Measurements from ENCODE around the gene PDE3A. TPM values are rescaled to one million over a fixed set of nuclear protein-coding genes. Genes with fewer than 3 reads are reported as not detected.

The PDE3A gene
- total and polyA plus RNA-seq, 4 experiments from 2014 or later = not detected

DNA sequence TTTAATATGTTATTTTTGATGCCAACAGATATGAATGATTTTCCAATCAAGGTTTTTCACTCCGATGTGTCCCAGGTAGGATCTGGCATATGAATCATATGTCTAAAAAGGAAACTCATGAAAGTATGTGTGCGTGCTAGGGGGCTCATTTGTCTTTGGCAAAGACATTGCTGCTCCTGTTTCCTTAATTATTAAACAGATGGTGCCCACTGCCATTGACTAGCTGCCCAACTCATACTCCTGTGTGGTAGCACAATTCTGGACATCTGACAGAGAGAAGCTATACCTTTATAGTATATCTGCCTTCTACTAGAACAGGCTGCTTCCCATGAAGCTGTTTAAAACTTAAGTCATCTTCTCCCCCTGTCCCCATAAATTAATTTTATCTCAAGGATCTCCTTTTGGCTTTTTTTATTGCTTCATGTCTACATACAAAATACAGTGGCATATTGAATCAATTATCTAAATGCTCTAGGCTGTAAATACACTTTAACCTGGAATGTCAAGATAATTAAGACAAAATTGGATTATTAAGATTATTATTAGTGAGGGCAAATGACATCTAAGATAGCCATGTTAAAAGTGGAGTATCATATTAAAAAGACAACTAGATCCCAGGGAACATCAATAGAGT, 1.4 kb upstream of the PDE3A start:
- Histone ChIP-seq H3K27ac (ENCODE audit: low read depth, low read length) (no peak overlapping the region), H3K27me3 (ENCODE audit: insufficient read depth, low read length) (no peaks in the 10 kb centered on the region), H3K4me3 (ENCODE audit: low read length in 2 of 2) (no peak overlapping the region), H3K4me1 (ENCODE audit: insufficient read depth, low read length) (no peaks in the 10 kb centered on the region), H3K9me3 (ENCODE audit: control insufficient read depth in 1 of 2, low read length in 2 of 2) (no peaks in the 10 kb centered on the region), H3K36me3 (ENCODE audit: insufficient read depth, low read length) (no peaks in the 10 kb centered on the region)
- no peak for DNase-seq
- H3K4me1 Mint-ChIP-seq = peaks cover 4 to 16% (median 10%) of the 10 kb centered on the region in 4 donors
- H3K9me3 Mint-ChIP-seq = peaks cover 0 to 2% (median 0%) of the 10 kb centered on the region in 8 donors
- intact Hi-C loops (cut with micrococcal nuclease) = no loop called here
- no peak overlapping the region for H3K4me3 Mint-ChIP-seq
- CTCF ChIA-PET (ENCODE audit: partially characterized antibody) = no interaction called here
- no peaks in the 10 kb centered on the region for H3K36me3 Mint-ChIP-seq
- no peak overlapping the region for H3K27ac Mint-ChIP-seq
- peaks cover 22 to 28% of the 10 kb centered on the region in 2 donors for H3K27me3 Mint-ChIP-seq
- POLR2A ChIA-PET (ENCODE audit: partially characterized antibody) = no interaction called here

GRCh38 chr12:20367583-20368113, 689 bp upstream of the PDE3A start:
- Histone ChIP-seq H3K36me3 (ENCODE audit: insufficient read depth, low read length) (no peaks in the 10 kb centered on the region), H3K4me3 (ENCODE audit: low read length in 2 of 2) (no peak overlapping the region), H3K9me3 (ENCODE audit: control insufficient read depth in 1 of 2, low read length in 2 of 2) (no peaks in the 10 kb centered on the region), H3K27ac (ENCODE audit: low read depth, low read length) (no peak overlapping the region), H3K4me1 (ENCODE audit: insufficient read depth, low read length) (no peaks in the 10 kb centered on the region), H3K27me3 (ENCODE audit: insufficient read depth, low read length) (no peaks in the 10 kb centered on the region)
- Mint-ChIP-seq H3K36me3 (no peaks in the 10 kb centered on the region), H3K27ac (no peak overlapping the region), H3K4me3 (no peak overlapping the region), H3K4me1 (peaks cover 4 to 16% (median 10%) of the 10 kb centered on the region in 4 donors), H3K9me3 (peaks cover 0 to 2% (median 0%) of the 10 kb centered on the region in 8 donors), H3K27me3 (peaks cover 22 to 30% of the 10 kb centered on the region in 2 donors)
- ChIA-PET POLR2A (ENCODE audit: partially characterized antibody) (no interaction called here), CTCF (ENCODE audit: partially characterized antibody) (no interaction called here)
- DNase-seq = no peak
- intact Hi-C loops (cut with micrococcal nuclease) = no loop called here

GRCh38 chr12:20368651-20369304, 441 bp downstream of the PDE3A start:
- Mint-ChIP-seq H3K9me3 (peaks cover 0 to 2% (median 0%) of the 10 kb centered on the region in 8 donors), H3K36me3 (no peaks in the 10 kb centered on the region), H3K4me1 (peaks cover 4 to 16% (median 10%) of the 10 kb centered on the region in 4 donors), H3K27ac (no peak overlapping the region), H3K4me3 (peak overlapping the region in 5 of 8 donors; percentile 20 to 74 (median 67)), H3K27me3 (peaks cover 24 to 30% of the 10 kb centered on the region in 2 donors)
- POLR2A ChIA-PET (ENCODE audit: partially characterized antibody) = no interaction called here
- Histone ChIP-seq H3K36me3 (ENCODE audit: insufficient read depth, low read length) (no peaks in the 10 kb centered on the region), H3K4me3 (ENCODE audit: low read length in 2 of 2) (no peak overlapping the region), H3K4me1 (ENCODE audit: insufficient read depth, low read length) (no peaks in the 10 kb centered on the region), H3K9me3 (ENCODE audit: control insufficient read depth in 1 of 2, low read length in 2 of 2) (no peaks in the 10 kb centered on the region), H3K27me3 (ENCODE audit: insufficient read depth, low read length) (no peaks in the 10 kb centered on the region), H3K27ac (ENCODE audit: low read depth, low read length) (no peak overlapping the region)
- intact Hi-C loops (cut with micrococcal nuclease) = no loop called here
- no peak for DNase-seq
- CTCF ChIA-PET (ENCODE audit: partially characterized antibody) = no interaction called here

- Histone ChIP-seq H3K27ac (ENCODE audit: low read depth, low read length) (no peak overlapping the region), H3K4me3 (ENCODE audit: low read length in 2 of 2) (no peak overlapping the region), H3K36me3 (ENCODE audit: insufficient read depth, low read length) (no peaks in the 10 kb centered on the region), H3K4me1 (ENCODE audit: insufficient read depth, low read length) (no peaks in the 10 kb centered on the region), H3K27me3 (ENCODE audit: insufficient read depth, low read length) (no peaks in the 10 kb centered on the region), H3K9me3 (ENCODE audit: control insufficient read depth in 1 of 2, low read length in 2 of 2) (no peaks in the 10 kb centered on the region)
- intact Hi-C loops (cut with micrococcal nuclease) = no loop called here
- Mint-ChIP-seq H3K4me3 (peak overlapping the region in 2 of 8 donors; percentile 36 to 50), H3K27me3 (peaks cover 24 to 33% of the 10 kb centered on the region in 2 donors), H3K4me1 (peaks cover 4 to 16% (median 10%) of the 10 kb centered on the region in 4 donors), H3K9me3 (peaks cover 0 to 2% (median 0%) of the 10 kb centered on the region in 8 donors), H3K27ac (no peak overlapping the region), H3K36me3 (no peaks in the 10 kb centered on the region)
- POLR2A ChIA-PET (ENCODE audit: partially characterized antibody) = no interaction called here
- DNase-seq = no peak
- CTCF ChIA-PET (ENCODE audit: partially characterized antibody) = no interaction called here
Measured at GRCh38 chr12:20369305-20370013, 1.1 kb downstream of the PDE3A start.

GRCh38 chr12:20370014-20370386, 1.7 kb downstream of the PDE3A start:
- H3K27me3 Mint-ChIP-seq = peaks cover 22 to 33% of the 10 kb centered on the region in 2 donors
- peak overlapping the region in 2 of 8 donors; percentile 7 to 36 for H3K4me3 Mint-ChIP-seq
- no peaks in the 10 kb centered on the region for H3K9me3 ChIP-seq (ENCODE audit: control insufficient read depth in 1 of 2, low read length in 2 of 2)
- no peaks in the 10 kb centered on the region for H3K36me3 Mint-ChIP-seq
- no peak for DNase-seq
- CTCF ChIA-PET (ENCODE audit: partially characterized antibody) = no interaction called here
- H3K9me3 Mint-ChIP-seq = no peaks in the 10 kb centered on the region
- no peaks in the 10 kb centered on the region for H3K36me3 ChIP-seq (ENCODE audit: insufficient read depth, low read length)
- POLR2A ChIA-PET (ENCODE audit: partially characterized antibody) = no interaction called here
- no peak overlapping the region for H3K4me3 ChIP-seq (ENCODE audit: low read length in 2 of 2)
- no peaks in the 10 kb centered on the region for H3K27me3 ChIP-seq (ENCODE audit: insufficient read depth, low read length)
- no peak overlapping the region for H3K27ac ChIP-seq (ENCODE audit: low read depth, low read length)
- intact Hi-C loops (cut with micrococcal nuclease) = no loop called here
- H3K4me1 Mint-ChIP-seq = peaks cover 4 to 16% (median 10%) of the 10 kb centered on the region in 4 donors
- no peaks in the 10 kb centered on the region for H3K4me1 ChIP-seq (ENCODE audit: insufficient read depth, low read length)
- H3K27ac Mint-ChIP-seq = no peak overlapping the region

DNA sequence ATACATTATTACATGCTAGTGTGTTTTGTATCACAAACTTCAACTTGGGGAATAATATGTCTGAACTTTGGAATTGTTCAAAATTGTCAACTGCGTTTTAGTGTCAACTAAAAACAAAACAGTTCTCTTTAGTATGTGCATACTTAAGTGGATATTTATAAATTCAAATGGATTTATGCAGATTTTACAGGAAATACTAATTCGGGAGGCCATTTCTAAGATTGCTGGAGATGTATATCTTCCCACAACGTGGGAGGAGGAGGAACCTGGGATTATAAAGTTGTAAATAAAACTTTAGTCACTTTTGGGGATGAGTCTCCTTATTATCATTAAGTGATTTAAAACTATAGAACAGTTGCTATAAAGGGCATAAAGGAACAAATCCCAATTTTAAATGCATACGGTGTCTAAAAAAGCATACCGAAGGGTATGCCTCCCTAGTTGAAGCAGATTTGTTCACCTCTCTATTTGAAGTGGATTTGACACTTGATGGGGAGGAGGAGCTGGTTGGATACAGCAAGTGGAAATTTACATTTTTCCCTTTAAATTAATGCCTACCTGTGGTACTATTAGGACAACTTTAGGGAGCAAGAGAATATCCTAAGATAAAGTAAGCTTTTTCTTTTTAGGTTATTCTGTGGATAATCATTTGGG, 2.7 kb downstream of the PDE3A start:
- no peak overlapping the region for H3K4me3 ChIP-seq (ENCODE audit: low read length in 2 of 2)
- no peak for DNase-seq
- intact Hi-C loops (cut with micrococcal nuclease) = no loop called here
- H3K36me3 ChIP-seq (ENCODE audit: insufficient read depth, low read length) = no peaks in the 10 kb centered on the region
- Mint-ChIP-seq H3K9me3 (no peaks in the 10 kb centered on the region), H3K4me1 (peaks cover 4 to 16% (median 10%) of the 10 kb centered on the region in 4 donors), H3K27ac (no peak overlapping the region), H3K4me3 (no peak overlapping the region), H3K27me3 (peaks cover 21 to 33% of the 10 kb centered on the region in 2 donors), H3K36me3 (no peaks in the 10 kb centered on the region)
- H3K27ac ChIP-seq (ENCODE audit: low read depth, low read length) = no peak overlapping the region
- H3K27me3 ChIP-seq (ENCODE audit: insufficient read depth, low read length) = no peaks in the 10 kb centered on the region
- ChIA-PET POLR2A (ENCODE audit: partially characterized antibody) (no interaction called here), CTCF (ENCODE audit: partially characterized antibody) (no interaction called here)
- H3K4me1 ChIP-seq (ENCODE audit: insufficient read depth, low read length) = no peaks in the 10 kb centered on the region
- H3K9me3 ChIP-seq (ENCODE audit: control insufficient read depth in 1 of 2, low read length in 2 of 2) = no peaks in the 10 kb centered on the region
